Measurements from ENCODE around the gene SLC7A9.
"Not testable (repeated sequence)": the region's sequence is repeated elsewhere in the genome, so short reads cannot be mapped to it uniquely, and the experiment has no call there.

SLC7A9 gene

GRCh38 chr19:32881766-32882165, 12.2 kb upstream of the SLC7A9 start:
- no peak for DNase-seq (ENCODE audit: low read depth)

- DNase-seq (ENCODE audit: low read depth), result no peak
Measured at GRCh38 chr19:32880622-32881021, 11.1 kb upstream of the SLC7A9 start.

GRCh38 chr19:32879741-32880140, 10.2 kb upstream of the SLC7A9 start:
- no peak for DNase-seq (ENCODE audit: low read depth)

- DNase-seq (ENCODE audit: low read depth), result no peak
Measured at GRCh38 chr19:32878988-32879387, 9.4 kb upstream of the SLC7A9 start.

GRCh38 chr19:32877977-32878745, 8.6 kb upstream of the SLC7A9 start:
- no peak for DNase-seq (ENCODE audit: low read depth)

- no peak for DNase-seq (ENCODE audit: low read depth)
Measured at GRCh38 chr19:32877323-32877912, 7.9 kb upstream of the SLC7A9 start.

GRCh38 chr19:32876919-32877285, 7.3 kb upstream of the SLC7A9 start:
- DNase-seq (ENCODE audit: low read depth), result no peak

- no peak for DNase-seq (ENCODE audit: low read depth)
Measured at GRCh38 chr19:32876236-32876918, 6.8 kb upstream of the SLC7A9 start.

GRCh38 chr19:32875428-32875827, 5.9 kb upstream of the SLC7A9 start:
- no peak for DNase-seq (ENCODE audit: low read depth)

GRCh38 chr19:32874605-32875004, 5.0 kb upstream of the SLC7A9 start:
- no peak for DNase-seq (ENCODE audit: low read depth)

GRCh38 chr19:32873247-32873959, 3.8 kb upstream of the SLC7A9 start:
- DNase-seq (ENCODE audit: low read depth), result no peak

GRCh38 chr19:32872391-32872790, 2.8 kb upstream of the SLC7A9 start:
- DNase-seq (ENCODE audit: low read depth), result no peak

GRCh38 chr19:32870981-32871451, 1.4 kb upstream of the SLC7A9 start:
- DNase-seq (ENCODE audit: low read depth), result no peak

GRCh38 chr19:32869966-32870573, 503 bp upstream of the SLC7A9 start:
- DNase-seq (ENCODE audit: low read depth), result no peak

- no peak for DNase-seq (ENCODE audit: low read depth)
Measured at GRCh38 chr19:32868206-32868950, 1.2 kb downstream of the SLC7A9 start.

GRCh38 chr19:32867436-32867835, 2.1 kb downstream of the SLC7A9 start:
- not testable (repeated sequence) for DNase-seq (ENCODE audit: low read depth)

GRCh38 chr19:32866564-32867265, 2.9 kb downstream of the SLC7A9 start:
- no peak for DNase-seq (ENCODE audit: low read depth)

GRCh38 chr19:32866061-32866460, 3.5 kb downstream of the SLC7A9 start:
- no peak for DNase-seq (ENCODE audit: low read depth)

- DNase-seq (ENCODE audit: low read depth), result no peak
Measured at GRCh38 chr19:32865326-32865725, 4.2 kb downstream of the SLC7A9 start.

GRCh38 chr19:32864318-32865007, 5.1 kb downstream of the SLC7A9 start:
- no peak for DNase-seq (ENCODE audit: low read depth)
